ENCODE results near the gene SDSL. TPM values are rescaled to one million over a fixed set of nuclear protein-coding genes. Genes with fewer than 3 reads are reported as not detected.

The SDSL gene, protein sequence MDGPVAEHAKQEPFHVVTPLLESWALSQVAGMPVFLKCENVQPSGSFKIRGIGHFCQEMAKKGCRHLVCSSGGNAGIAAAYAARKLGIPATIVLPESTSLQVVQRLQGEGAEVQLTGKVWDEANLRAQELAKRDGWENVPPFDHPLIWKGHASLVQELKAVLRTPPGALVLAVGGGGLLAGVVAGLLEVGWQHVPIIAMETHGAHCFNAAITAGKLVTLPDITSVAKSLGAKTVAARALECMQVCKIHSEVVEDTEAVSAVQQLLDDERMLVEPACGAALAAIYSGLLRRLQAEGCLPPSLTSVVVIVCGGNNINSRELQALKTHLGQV
- 1 to 10 TPM in 7 of 12 donors, under 1 TPM in 3, not detected in 2; 0.76 to 1.6 (median 1.2) TPM for polyA plus RNA-seq (ENCODE audit: insufficient read length in 12 of 12)
- long read RNA-seq, donor 1, partial matches to known transcripts: 0 of 3 reads
- long read RNA-seq, donor 1, other reads (novel, unspliced or antisense): 0 of 3 reads
- long read RNA-seq, donor 2: 0 reads
- long read RNA-seq, donor 3: 0 reads
- long read RNA-seq, donor 4: 0 reads
- long read RNA-seq, donor 5: 0 reads
- long read RNA-seq, donor 6: 0 reads
- long read RNA-seq, donor 7: 0 reads
- long read RNA-seq, donor 8, partial matches to known transcripts: 0 of 3 reads
- long read RNA-seq, donor 8, other reads (novel, unspliced or antisense): 0 of 3 reads
- long read RNA-seq, donor 9: 0 reads
- long read RNA-seq, donor 10: 0 reads
- long read RNA-seq, donor 11, partial matches to known transcripts: 0 of 1 reads
- long read RNA-seq, donor 11, other reads (novel, unspliced or antisense): 0 of 1 reads

DNA sequence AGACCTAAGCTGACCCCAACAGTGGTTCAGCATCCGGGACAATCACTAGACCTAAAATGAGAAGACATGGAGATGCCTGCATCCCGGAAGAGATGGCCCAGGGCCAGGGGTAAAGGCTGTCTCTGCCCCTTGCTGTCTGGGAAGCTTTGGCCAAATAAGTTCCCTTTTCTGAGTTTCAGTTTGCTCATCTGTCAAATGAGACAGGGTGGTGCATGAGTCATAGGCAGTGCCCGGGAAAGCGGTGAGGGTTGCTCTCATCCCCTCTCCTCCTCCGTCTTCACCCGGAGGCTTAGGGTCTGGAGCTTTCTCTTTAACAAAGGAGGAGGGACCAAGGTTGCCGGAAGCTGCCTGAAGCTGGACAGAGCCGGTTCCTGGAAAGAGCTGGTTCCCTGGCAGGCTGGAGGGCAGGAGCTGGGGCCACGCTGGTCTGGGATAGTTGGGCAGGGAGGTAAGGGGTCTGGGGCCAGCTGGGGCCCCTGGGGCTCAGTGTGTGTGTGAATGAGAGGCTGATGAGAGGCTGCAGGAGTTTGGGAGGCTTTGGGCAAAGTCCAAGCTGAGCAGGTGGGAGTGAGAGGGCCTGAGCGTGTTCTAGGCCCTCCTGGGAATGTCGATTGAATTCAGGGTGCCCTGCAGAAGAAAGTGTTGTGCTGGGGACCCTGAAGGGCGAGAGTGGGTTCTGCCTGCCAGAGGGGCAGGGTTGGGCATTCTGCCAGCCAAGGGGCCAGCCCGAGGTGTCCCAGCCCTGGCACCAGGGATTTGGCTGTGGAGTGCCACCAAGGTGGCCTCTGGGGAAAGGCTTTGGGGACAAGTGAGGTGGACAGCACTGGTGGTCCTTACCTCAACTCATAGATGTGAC, at the start of gene SDSL:
SDSL (plus strand) TSS at position 351 of the 856 bp plus-strand sequence. CDS start 5,603 bp downstream, outside the sequence.
- peak; percentile 46 for DNase-seq

DNA sequence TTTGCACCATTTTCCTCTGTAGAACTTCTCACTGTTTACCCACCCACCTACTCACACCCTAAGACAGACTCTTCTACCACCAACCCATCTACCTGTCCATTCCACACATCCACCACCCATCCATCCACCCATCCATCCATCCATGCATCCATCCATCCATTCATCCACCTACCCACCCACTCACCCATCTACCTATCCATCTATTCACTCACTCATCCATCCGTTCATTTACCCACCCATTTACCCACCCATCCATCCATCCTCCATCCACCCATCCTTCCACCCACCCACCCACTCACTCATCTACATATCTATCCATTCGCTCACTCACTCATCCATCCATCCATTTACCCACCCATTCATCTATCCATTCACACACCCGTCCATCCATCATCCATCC, 48.7 kb upstream of the SDSL start:
- no peak for DNase-seq

DNA sequence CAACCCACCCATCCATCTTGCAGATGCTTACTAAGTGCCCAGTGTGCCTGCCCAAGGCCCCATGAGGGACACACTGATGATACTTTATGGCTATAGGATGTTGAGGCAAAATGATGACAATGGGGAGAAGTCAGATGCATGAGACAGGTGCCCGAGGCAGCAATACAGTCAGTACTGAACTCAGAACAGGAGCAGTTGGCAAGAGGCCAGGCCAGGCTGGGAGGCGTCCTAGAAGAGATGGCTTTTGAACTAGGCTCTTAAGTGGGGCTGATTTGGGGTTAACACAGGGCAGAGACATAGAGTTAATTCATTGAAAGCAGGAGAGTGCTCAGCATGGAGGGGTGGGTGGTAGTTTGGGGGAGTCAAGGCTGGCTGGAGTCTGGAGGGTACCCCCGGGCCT, 48.2 kb upstream of the SDSL start:
- no peak for DNase-seq

DNA sequence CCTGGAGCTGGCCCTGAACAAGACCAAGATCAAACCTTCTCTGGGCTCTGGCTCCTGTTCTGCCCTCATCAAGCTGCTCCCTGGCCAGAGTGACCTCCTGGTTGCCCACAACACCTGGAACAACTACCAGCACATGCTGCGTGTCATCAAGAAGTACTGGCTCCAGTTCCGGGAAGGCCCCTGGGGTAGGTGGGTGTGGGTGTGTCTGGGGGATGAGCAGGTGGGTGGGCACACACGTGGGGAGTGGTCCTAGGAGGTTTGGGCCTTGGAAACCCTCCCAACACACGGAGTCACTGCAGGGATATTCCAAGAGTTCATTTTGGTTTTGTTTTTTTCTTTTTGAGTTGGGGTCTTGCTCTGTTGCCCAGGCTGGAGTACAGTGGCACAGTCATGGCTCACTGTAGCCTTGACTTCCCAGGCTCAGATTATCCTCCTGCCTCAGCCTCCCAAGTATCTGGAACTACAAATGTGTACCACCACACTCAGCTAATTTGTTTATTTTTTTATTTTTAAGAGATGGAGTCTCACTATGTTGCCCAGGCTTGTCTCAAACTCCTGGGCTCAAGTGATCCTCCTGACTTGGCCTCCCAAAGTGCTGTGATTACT, 47.3 kb upstream of the SDSL start:
- DNase-seq: no peak

DNA sequence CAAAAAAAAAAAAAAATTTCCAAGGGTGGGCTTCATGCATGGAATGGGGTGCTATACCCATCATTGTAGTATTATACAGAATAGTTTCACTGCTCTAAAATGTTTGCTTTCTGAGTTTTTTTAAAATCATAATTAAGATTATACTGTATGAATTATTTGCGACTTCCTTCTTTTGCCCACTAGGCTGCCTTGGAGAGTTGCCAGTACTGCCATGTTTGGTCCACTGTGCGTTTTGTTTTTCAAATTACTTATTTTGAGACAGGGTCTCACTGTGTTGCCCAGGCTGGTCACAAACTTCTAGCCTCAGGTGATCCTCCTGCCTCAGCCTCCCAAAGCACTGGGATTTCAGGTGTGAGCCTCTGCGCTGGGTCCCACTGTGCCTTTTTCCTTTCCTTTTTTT, 43.9 kb upstream of the SDSL start:
- no peak for DNase-seq

DNA sequence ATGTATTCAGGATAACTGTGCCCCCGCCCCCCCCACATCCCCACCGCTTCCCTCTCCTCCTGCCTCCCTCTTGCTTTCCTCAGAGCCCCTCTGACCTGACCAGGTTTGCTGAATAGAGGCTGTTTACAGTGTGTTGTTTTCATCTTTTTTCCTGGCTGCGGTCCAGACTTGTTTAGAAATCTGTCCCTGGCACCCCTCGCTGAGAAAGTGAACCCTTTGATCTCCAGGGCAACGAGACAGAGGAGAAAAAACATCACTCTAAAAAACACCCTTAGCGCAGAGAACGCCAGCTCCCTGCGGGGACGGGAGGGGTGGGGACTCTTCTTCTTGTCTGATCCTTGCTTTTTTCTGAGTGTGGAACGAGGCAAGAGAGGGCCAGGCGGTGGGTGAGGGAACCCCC, 41.0 kb upstream of the SDSL start:
- DNase-seq: no peak

DNA sequence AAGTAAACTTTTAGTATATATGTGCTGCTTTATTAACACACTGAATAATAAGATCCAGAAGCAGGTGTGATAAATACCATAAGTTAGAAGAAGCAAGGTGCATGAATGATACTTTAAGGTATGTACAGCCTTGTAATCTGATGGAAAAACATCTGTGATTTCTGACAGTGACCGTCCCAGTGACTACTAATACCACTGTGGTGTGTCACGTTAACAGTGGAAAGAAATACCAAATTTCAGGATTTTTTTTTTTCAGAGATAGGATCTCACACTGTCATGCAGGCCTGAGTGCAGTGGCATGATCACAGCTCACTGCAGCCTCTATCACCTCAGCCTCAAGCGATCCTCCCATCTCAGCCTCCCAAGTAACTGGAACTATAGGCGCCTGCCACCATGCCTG, 40.0 kb upstream of the SDSL start:
- no peak for DNase-seq

DNA sequence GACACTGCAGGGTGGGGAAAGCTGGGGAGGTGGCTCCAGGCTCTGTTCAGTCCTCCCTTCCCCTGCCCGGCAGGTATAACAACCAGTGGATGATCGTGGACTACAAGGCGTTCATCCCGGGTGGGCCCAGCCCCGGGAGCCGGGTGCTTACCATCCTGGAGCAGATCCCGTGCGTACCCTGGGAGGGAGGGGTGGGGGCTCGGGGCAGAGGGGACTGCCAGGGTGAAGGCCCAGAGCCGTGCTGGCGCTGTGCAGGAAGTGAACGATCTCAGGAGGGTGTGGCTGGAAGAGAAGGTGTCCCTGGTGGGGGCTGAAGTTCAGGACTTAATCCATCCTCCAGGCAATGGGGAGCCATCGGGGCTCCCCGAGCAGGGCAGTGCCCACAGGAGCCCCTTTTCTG, 37.4 kb upstream of the SDSL start:
- DNase-seq: no peak

DNA sequence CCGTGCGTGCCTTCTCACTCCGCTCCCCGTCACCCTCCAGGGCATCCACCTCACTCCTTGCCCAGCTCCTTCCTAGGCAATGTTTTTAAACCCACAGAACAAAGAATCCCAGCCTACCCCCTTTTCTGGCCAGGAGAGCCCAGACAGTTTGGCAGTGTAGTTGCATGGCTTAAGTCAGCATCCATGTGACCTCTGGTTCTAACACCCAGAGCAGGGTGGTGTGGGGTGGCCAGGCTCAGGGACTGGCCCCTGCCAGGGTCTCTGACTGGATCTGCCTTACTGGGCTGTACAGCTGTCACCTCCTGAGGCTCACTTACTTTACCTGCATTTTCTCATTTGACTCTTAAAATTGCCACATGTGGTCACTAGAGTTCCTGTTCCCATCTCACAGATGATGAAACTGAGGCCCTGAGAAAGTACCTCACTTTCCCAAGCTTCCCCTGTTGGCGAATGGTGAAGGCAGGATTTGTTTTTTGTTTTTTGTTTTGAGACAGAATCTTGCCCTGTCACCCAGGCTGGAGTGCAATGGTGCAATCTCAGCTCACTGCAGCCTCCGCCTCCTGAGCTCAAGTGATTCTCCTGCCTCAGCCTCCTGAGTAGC, 36.8 kb upstream of the SDSL start:
- no peak for DNase-seq

DNA sequence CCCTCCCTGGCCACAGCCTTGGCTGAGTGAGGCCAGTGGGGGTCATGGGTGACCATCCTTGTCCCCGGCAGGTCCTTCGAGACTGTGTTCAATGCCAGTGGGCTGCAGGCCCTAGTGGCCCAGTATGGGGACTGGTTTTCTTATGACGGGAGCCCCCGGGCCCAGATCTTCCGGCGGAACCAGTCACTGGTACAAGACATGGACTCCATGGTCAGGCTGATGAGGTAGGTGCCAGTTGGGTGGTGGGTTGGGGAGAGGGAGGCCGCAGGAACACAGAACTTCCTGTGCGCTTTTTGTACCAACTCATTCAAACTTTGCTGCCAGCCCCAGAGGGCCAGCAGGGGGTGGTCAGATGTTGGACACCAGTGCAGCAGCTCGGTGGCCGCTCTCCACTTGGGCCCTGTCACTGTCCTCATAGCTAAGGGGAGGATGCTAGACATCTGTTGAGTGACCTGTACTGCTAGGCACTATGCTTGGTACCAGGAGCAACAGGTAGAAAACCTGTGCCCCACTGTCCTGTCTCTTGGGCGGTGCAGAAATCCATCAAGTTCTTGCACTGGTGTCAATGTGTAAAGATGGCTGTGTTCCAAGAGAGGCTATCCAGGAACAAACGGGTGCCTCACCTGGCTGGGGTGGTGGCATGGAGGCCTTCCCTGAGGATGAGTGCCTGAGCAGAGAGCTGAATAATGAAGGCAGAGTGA, 35.2 kb upstream of the SDSL start:
- no peak for DNase-seq

DNA sequence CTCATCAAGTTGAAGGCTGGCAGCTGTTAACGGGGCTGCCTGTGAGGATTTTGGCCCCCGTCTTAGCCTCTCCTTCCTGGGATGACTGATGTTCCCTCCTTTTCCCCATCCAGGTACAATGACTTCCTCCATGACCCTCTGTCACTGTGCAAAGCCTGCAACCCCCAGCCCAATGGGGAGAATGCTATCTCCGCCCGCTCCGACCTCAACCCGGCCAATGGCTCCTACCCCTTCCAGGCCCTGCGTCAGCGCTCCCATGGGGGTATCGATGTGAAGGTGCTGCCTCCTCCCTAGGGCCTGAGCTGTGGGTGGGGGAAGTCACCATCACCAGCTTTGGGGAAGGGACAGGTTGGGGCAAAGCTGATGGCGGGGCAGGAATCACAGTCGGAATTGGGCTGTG, 34.5 kb upstream of the SDSL start:
- no peak for DNase-seq

DNA sequence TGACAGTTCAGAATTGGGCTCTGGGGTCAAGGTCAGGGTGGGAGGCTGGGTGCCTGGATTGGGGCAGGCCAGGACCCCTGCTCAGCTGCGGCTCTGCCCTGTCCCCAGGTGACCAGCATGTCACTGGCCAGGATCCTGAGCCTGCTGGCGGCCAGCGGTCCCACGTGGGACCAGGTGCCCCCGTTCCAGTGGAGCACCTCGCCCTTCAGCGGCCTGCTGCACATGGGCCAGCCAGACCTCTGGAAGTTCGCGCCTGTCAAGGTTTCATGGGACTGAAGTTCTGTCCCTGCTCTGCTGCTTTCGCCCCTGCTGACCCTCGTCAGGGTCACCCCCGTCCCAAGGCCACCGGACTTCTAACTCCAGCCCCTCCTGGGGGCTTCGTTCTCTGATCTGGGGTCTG, 33.8 kb upstream of the SDSL start:
- no peak for DNase-seq

DNA sequence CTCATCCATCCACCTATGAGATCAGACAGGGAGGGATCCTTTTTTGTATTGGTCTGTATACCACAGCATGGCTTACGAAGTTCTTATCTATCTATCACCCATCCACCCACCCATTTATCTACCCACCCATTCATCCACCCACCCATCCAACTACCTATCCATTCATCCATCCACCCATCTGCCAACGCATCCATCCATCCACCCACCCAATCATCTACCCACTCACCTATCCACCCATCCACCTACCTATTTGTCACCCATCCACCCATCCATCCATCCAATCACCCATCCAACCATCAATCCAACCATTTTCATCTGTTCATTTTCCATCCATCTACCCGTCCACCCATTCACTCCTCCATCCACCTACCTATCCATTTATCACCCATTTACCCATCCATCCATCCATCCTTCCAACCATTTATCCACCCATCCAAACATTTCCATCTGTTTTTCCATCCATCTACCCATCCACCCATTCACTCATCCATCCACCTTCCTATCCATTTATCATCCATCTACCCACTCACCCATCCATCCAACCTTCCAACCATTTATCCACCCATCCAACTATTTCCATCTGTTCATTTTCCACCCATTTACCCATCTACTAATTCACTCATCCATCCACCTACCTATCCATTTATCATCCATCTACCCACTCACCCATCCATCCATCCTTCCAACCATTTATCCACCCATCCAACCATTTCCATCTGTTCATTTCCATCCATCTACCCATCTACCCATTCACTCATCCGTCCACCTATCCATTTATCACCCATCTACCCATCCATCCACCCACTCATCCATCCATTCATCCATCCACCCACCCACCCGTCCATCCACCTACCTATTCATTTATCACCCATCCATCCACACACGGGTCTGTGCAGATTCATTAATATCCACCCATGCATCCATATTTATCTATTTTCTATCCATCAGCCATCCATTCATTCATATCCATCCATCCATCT, 31.8 kb upstream of the SDSL start:
- DNase-seq: no peak

DNA sequence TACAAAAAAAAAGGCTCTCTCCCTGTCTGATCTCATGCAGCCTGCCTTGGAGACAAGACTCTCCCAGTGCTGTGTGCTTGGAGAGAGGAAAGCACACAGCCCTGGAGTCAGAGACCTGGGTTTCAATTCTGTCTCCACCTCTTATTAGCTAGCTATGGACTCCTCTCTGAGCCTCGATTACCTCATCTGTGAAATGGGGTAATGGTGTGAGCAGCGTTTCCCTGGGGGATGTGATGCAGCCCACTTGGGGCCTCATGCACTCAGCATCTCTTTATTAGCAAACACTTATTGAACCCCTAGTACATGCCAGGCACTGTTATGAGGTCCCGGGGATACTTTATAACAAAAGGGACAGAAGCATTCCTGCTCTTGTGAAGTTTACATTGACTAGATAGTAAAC, 31.0 kb upstream of the SDSL start:
- DNase-seq: no peak

DNA sequence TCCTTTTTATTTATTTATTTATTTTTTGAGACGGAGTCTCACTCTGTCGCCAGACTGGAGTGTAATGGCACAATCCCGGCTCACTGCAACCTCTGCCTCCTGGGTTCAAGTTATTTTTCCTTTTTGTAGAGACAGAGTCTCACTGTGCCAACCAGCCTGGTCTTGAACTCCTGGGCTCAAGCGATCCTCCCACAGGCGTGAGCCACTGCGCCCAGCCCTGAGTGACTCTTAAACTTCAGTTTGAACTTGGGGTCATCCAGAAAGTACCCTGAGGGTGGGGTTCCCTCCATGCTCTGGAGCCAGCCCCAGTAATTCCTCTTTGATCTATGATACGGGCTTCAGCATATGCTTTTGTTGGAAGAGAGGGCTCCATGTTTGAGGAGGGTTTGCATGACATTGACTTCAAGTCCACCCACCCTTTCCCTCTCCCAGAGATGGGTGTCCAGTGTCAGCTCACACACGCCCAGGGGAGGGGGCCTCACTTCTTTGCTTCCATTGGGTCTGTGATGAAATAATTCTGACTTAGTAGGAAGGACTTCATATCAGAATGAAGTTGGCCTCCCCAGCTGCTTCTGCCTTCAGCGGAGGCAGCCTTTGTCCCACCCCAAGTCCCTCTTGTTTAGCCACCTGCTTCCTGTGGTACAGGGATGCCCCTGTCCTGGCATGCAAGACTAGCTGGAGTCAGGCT, 30.4 kb upstream of the SDSL start:
- no peak for DNase-seq

DNA sequence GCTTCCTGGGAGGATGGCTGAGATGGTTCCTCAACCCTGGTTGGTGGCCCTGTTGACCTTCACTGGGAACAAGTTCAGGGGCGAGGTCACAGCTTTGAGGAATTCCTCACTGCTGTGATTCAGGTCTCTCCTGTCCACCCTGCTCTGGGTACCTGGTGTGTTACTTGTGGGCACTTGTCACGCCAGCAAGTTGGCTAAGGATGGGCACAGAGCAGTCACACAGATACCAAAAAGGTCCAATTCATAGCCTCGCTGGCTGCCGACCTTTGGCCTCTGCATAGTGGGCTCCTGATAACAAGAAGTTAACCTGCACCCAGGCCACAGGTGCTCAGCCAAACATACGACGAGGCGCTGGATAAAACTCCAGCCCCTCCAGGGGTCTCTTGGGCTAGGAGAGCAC, 29.7 kb upstream of the SDSL start:
- DNase-seq: no peak

DNA sequence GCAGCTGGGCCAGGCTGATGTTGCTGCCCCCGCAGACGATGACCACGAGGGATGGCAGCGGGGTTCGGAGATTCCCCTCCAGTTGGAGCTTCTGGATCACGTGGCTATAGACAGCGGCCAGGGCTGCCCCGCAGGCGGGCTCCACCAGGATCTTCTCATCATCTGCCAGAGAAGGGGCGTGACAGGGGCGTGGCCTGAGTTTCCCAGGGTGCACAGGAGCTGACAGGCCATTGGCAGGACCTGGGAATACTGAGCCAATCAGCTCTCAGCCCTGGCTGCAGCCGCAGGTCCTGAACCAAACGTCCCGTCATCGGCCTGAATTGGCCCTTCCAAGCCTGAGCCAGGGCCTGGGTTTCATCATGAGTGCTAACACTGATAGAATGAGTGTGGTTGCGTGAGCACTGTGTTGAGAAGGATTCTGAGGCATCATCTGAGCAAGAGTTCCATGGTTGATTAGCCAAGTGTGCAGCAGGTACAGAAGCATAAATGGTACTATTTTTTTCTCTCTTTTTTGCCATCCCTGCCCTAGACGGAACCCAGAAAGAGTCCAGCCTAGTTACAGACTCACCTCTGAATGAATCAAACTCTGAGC, 29.1 kb upstream of the SDSL start:
- DNase-seq: no peak

DNA sequence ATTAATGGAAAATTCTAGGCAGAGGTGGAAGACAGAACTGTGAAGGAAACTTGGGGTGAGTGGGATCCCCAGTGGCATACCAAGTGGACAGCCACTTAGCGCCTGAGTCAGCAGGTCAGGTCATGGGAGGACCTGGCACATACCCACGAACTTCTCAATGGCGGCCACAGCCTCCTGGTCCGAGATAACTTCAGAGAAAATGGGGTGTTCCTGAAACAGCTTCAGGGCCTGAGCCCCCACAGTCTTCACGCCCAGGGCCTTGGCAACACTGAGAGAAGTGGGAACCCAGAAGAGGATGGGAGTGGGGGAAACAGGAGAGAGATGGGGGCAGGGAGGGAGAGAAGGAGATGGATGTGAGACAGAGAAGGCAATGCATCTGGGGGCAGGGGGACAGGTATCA, 28.4 kb upstream of the SDSL start:
- no peak for DNase-seq

All from muscle of arm (tissue), 14 donors.